ENCODE results near the gene ZNF641. TPM values are rescaled to one million over a fixed set of nuclear protein-coding genes. Genes with fewer than 3 reads are reported as not detected.
"Not testable (repeated sequence)": the region's sequence is repeated elsewhere in the genome, so short reads cannot be mapped to it uniquely, and the experiment has no call there.

Gene ZNF641
- total RNA-seq, 2 experiments from 2014 or later: 16.4 to 16.9 TPM

GRCh38 chr12:48352157-48352760, 1.5 kb upstream of the ZNF641 start:
- Mint-ChIP-seq H3K4me1 (peaks cover 25% of the 10 kb centered on the region), H3K4me3 (no peak overlapping the region), H3K9me3 (no peaks in the 10 kb centered on the region), H3K27me3 (peaks cover 3% of the 10 kb centered on the region), H3K27ac (no peak overlapping the region), H3K36me3 (ENCODE audit: low read depth) (peaks cover 14% of the 10 kb centered on the region)
- DNase-seq: no peak
- ChIA-PET CTCF (no interaction called here), POLR2A (no interaction called here)

GRCh38 chr12:48351022-48351708, 446 bp upstream of the ZNF641 start:
- H3K36me3 Mint-ChIP-seq (ENCODE audit: low read depth): peaks cover 24% of the 10 kb centered on the region
- CTCF ChIA-PET: interaction anchor here (2.3 kb wide), 1 partner anchor 153 kb away, joined by 8 read pairs; no protein-coding TSS in a partner anchor
- H3K27ac Mint-ChIP-seq: peak overlapping the region; percentile 29
- H3K4me1 Mint-ChIP-seq: peaks cover 25% of the 10 kb centered on the region
- POLR2A ChIA-PET: interaction anchor here (0.7 kb wide), 1 partner anchor 152 kb away, joined by 3 read pairs; no protein-coding TSS in a partner anchor
- H3K4me3 Mint-ChIP-seq: peak overlapping the region; percentile 75
- H3K27me3 Mint-ChIP-seq: peaks cover 3% of the 10 kb centered on the region
- no peak for DNase-seq
- H3K9me3 Mint-ChIP-seq: no peaks in the 10 kb centered on the region

GRCh38 chr12:48349471-48349870, 1.2 kb downstream of the ZNF641 start:
- ChIA-PET CTCF (interaction anchor here (2.3 kb wide), 1 partner anchor 151 kb away, joined by 8 read pairs; no protein-coding TSS in a partner anchor), POLR2A (interaction anchor here (0.5 to 1.4 kb wide), 3 partner anchors 151 to 296 kb away, joined by 4 to 10 read pairs (median 4); partner anchors contain the start of gene ASB8)
- Mint-ChIP-seq H3K4me3 (peak overlapping the region; percentile 85), H3K9me3 (no peaks in the 10 kb centered on the region), H3K36me3 (ENCODE audit: low read depth) (peaks cover 39% of the 10 kb centered on the region), H3K27ac (no peak overlapping the region), H3K27me3 (peaks cover 3% of the 10 kb centered on the region), H3K4me1 (peaks cover 28% of the 10 kb centered on the region)
- DNase-seq: no peak

- no peaks in the 10 kb centered on the region for H3K9me3 Mint-ChIP-seq
- peaks cover 68% of the 10 kb centered on the region for H3K36me3 Mint-ChIP-seq (ENCODE audit: low read depth)
- H3K27me3 Mint-ChIP-seq: no peaks in the 10 kb centered on the region
- H3K27ac Mint-ChIP-seq: no peak overlapping the region
- ChIA-PET CTCF (no interaction called here), POLR2A (no interaction called here)
- DNase-seq: no peak
- H3K4me3 Mint-ChIP-seq: no peak overlapping the region
- H3K4me1 Mint-ChIP-seq: peaks cover 8% of the 10 kb centered on the region
These were observed 7.7 kb downstream of the ZNF641 start for GRCh38 chr12:48342980-48343379.

- CTCF ChIA-PET: interaction anchor here (0.6 kb wide), 1 partner anchor 19 kb away, joined by 3 read pairs; no protein-coding TSS in a partner anchor
- Mint-ChIP-seq H3K4me1 (peaks cover 8% of the 10 kb centered on the region), H3K4me3 (no peak overlapping the region), H3K9me3 (no peaks in the 10 kb centered on the region), H3K27me3 (no peaks in the 10 kb centered on the region), H3K36me3 (ENCODE audit: low read depth) (peaks cover 54% of the 10 kb centered on the region), H3K27ac (no peak overlapping the region)
- DNase-seq: no peak
- POLR2A ChIA-PET: no interaction called here
These were observed 9.8 kb downstream of the ZNF641 start for GRCh38 chr12:48340943-48341342.

GRCh38 chr12:48339442-48340117, 11.1 kb downstream of the ZNF641 start:
- H3K4me1 Mint-ChIP-seq: peaks cover 6% of the 10 kb centered on the region
- no peak for DNase-seq
- no peak overlapping the region for H3K27ac Mint-ChIP-seq
- CTCF ChIA-PET: no interaction called here
- no peaks in the 10 kb centered on the region for H3K9me3 Mint-ChIP-seq
- H3K4me3 Mint-ChIP-seq: no peak overlapping the region
- peaks cover 42% of the 10 kb centered on the region for H3K36me3 Mint-ChIP-seq (ENCODE audit: low read depth)
- POLR2A ChIA-PET: no interaction called here
- no peaks in the 10 kb centered on the region for H3K27me3 Mint-ChIP-seq

- POLR2A ChIA-PET: no interaction called here
- peaks cover under 1% of the 10 kb centered on the region for H3K4me1 Mint-ChIP-seq
These were observed 14.2 kb downstream of the ZNF641 start for GRCh38 chr12:48336564-48336963.

GRCh38 chr12:48336061-48336460, 14.7 kb downstream of the ZNF641 start:
- H3K4me1 Mint-ChIP-seq: no peaks in the 10 kb centered on the region
- H3K27me3 Mint-ChIP-seq: peaks cover under 1% of the 10 kb centered on the region
- H3K4me3 Mint-ChIP-seq: no peak overlapping the region
- CTCF ChIA-PET: no interaction called here
- DNase-seq: no peak
- no peaks in the 10 kb centered on the region for H3K9me3 Mint-ChIP-seq
- POLR2A ChIA-PET: no interaction called here
- no peak overlapping the region for H3K27ac Mint-ChIP-seq
- H3K36me3 Mint-ChIP-seq (ENCODE audit: low read depth): peaks cover 18% of the 10 kb centered on the region

More at GRCh38 chr12:48336564-48336963, 14.2 kb downstream of the ZNF641 start:
- H3K9me3 Mint-ChIP-seq: no peaks in the 10 kb centered on the region
- H3K4me3 Mint-ChIP-seq: no peak overlapping the region
- no peaks in the 10 kb centered on the region for H3K27me3 Mint-ChIP-seq
- H3K36me3 Mint-ChIP-seq (ENCODE audit: low read depth): peaks cover 20% of the 10 kb centered on the region
- no peak for DNase-seq
- CTCF ChIA-PET: no interaction called here
- H3K27ac Mint-ChIP-seq: no peak overlapping the region

- no peak overlapping the region for H3K27ac Mint-ChIP-seq
- H3K4me1 Mint-ChIP-seq: no peaks in the 10 kb centered on the region
- no peak for DNase-seq
- H3K9me3 Mint-ChIP-seq: no peaks in the 10 kb centered on the region
- no peak overlapping the region for H3K4me3 Mint-ChIP-seq
- peaks cover 1% of the 10 kb centered on the region for H3K27me3 Mint-ChIP-seq
- peaks cover 7% of the 10 kb centered on the region for H3K36me3 Mint-ChIP-seq (ENCODE audit: low read depth)
- CTCF ChIA-PET: no interaction called here
- POLR2A ChIA-PET: no interaction called here
These were observed 15.9 kb downstream of the ZNF641 start for GRCh38 chr12:48334808-48335207.

GRCh38 chr12:48333680-48334079, 17.0 kb downstream of the ZNF641 start:
- H3K27ac Mint-ChIP-seq; POLR2A ChIA-PET; H3K4me3 Mint-ChIP-seq; H3K4me1 Mint-ChIP-seq; DNase-seq; H3K27me3 Mint-ChIP-seq; CTCF ChIA-PET; H3K9me3 Mint-ChIP-seq; H3K36me3 Mint-ChIP-seq (ENCODE audit: low read depth): not testable (repeated sequence)

GRCh38 chr12:48331399-48331798, 19.3 kb downstream of the ZNF641 start:
- no peaks in the 10 kb centered on the region for H3K36me3 Mint-ChIP-seq (ENCODE audit: low read depth)
- POLR2A ChIA-PET: no interaction called here
- H3K27ac Mint-ChIP-seq: no peak overlapping the region
- H3K27me3 Mint-ChIP-seq: peaks cover 6% of the 10 kb centered on the region
- no peaks in the 10 kb centered on the region for H3K9me3 Mint-ChIP-seq
- H3K4me1 Mint-ChIP-seq: no peaks in the 10 kb centered on the region
- CTCF ChIA-PET: interaction anchor here (0.7 kb wide), 1 partner anchor 288 kb away, joined by 4 read pairs; no protein-coding TSS in a partner anchor
- DNase-seq: no peak
- H3K4me3 Mint-ChIP-seq: no peak overlapping the region

GRCh38 chr12:48329199-48329939, 21.4 kb downstream of the ZNF641 start:
- no peak overlapping the region for H3K4me3 Mint-ChIP-seq
- POLR2A ChIA-PET: no interaction called here

GRCh38 chr12:48316491-48316890, 34.2 kb downstream of the ZNF641 start:
- no peaks in the 10 kb centered on the region for H3K4me1 Mint-ChIP-seq
- peaks cover 4% of the 10 kb centered on the region for H3K9me3 Mint-ChIP-seq
- H3K36me3 Mint-ChIP-seq (ENCODE audit: low read depth): no peaks in the 10 kb centered on the region
- DNase-seq: no peak
- no peak overlapping the region for H3K4me3 Mint-ChIP-seq
- H3K27ac Mint-ChIP-seq: no peak overlapping the region
- H3K27me3 Mint-ChIP-seq: peaks cover 4% of the 10 kb centered on the region
- ChIA-PET POLR2A (no interaction called here), CTCF (no interaction called here)

More at GRCh38 chr12:48329199-48329939, 21.4 kb downstream of the ZNF641 start:
- no peaks in the 10 kb centered on the region for H3K9me3 Mint-ChIP-seq
- no peaks in the 10 kb centered on the region for H3K4me1 Mint-ChIP-seq
- CTCF ChIA-PET: no interaction called here
- no peak overlapping the region for H3K27ac Mint-ChIP-seq
- H3K36me3 Mint-ChIP-seq (ENCODE audit: low read depth): no peaks in the 10 kb centered on the region
- no peak for DNase-seq
- peaks cover 10% of the 10 kb centered on the region for H3K27me3 Mint-ChIP-seq
